Mesenchymal stem cell (in vitro differentiated cells and primary cell): ENCODE results near the gene FHIT.
A peak's percentile ranks its signal among the peaks of the same experiment; 100 is the strongest.

Experiments
- DNase-seq: peaks from one replicate; pipeline ENCODE4 v3.0.0-alpha.2; 2013
- H2AFZ ChIP-seq: one replicate; pipeline ENCODE4 v1.6.1; 2013; ENCODE audit warnings: low read depth, mild to moderate bottlenecking, control low read depth, inconsistent platforms, low read length, moderate library complexity
- H2AK5ac ChIP-seq: 2 replicates; pipeline ENCODE4 v1.6.1; 2013; ENCODE audit warnings: low read length, moderate library complexity, mild to moderate bottlenecking, inconsistent platforms; ENCODE audit not compliant: severe bottlenecking
- H2BK120ac ChIP-seq: one replicate; pipeline ENCODE4 v1.6.1; 2013; ENCODE audit warnings: low read depth, mild to moderate bottlenecking, inconsistent platforms, low read length, moderate library complexity
- H2BK12ac ChIP-seq, 2 experiments: one replicate each; pipeline ENCODE4 v1.6.1; 2013; ENCODE audit warnings: inconsistent platforms in 2 of 2, low read length in 2 of 2, mild to moderate bottlenecking in 2 of 2, moderate library complexity in 2 of 2, control low read depth in 1 of 2
- H2BK15ac ChIP-seq: one replicate; pipeline ENCODE4 v1.6.1; 2013; ENCODE audit warnings: mild to moderate bottlenecking, low read depth, inconsistent platforms; ENCODE audit not compliant: poor library complexity, severe bottlenecking
- H2BK5ac ChIP-seq: 2 replicates; pipeline ENCODE4 v1.6.1; 2013; ENCODE audit warnings: low read depth, mild to moderate bottlenecking, low read length, control low read depth, inconsistent platforms; ENCODE audit not compliant: poor library complexity, severe bottlenecking
- H3K14ac ChIP-seq, 2 experiments: one replicate each; pipeline ENCODE4 v1.6.1; 2013; ENCODE audit warnings: inconsistent platforms in 2 of 2, low read length in 2 of 2, control low read depth in 1 of 2, mild to moderate bottlenecking in 1 of 2, moderate library complexity in 1 of 2
- H3K18ac ChIP-seq, 2 experiments: one replicate each; pipeline ENCODE4 v1.6.1; 2013; ENCODE audit warnings: inconsistent platforms in 2 of 2, low read length in 2 of 2, control low read depth in 1 of 2, low read depth in 1 of 2, mild to moderate bottlenecking in 1 of 2
- H3K23ac ChIP-seq, 2 experiments: one replicate each; pipeline ENCODE4 v1.6.1; 2013; ENCODE audit warnings: inconsistent platforms in 2 of 2, low read length in 2 of 2, mild to moderate bottlenecking in 2 of 2, moderate library complexity in 2 of 2, control low read depth in 1 of 2
- H3K27ac ChIP-seq: 2 replicates; pipeline ENCODE4 v1.5.1; 2013; ENCODE audit warnings: mild to moderate bottlenecking, moderate library complexity, low read length, control low read depth, inconsistent platforms; ENCODE audit not compliant: poor library complexity, severe bottlenecking
- H3K27me3 ChIP-seq, 2 experiments: 2 replicates each; pipeline versions ENCODE4 v1.6.1 to v1.7.0; 2013; ENCODE audit warnings: low read length in 2 of 2, mild to moderate bottlenecking in 2 of 2, moderate library complexity in 2 of 2, control low read depth in 1 of 2, inconsistent platforms in 1 of 2; ENCODE audit not compliant: control insufficient read depth in 1 of 2, insufficient read depth in 1 of 2
- H3K36me3 ChIP-seq, 2 experiments: 2 replicates each; pipeline versions ENCODE4 v1.6.1 to v1.7.0; 2013; ENCODE audit warnings: low read length in 2 of 2, control low read depth in 1 of 2, inconsistent platforms in 1 of 2, low read depth in 1 of 2, mild to moderate bottlenecking in 1 of 2; ENCODE audit not compliant: insufficient read depth in 2 of 2, control insufficient read depth in 1 of 2
- H3K4ac ChIP-seq, 2 experiments: one replicate each; pipeline ENCODE4 v1.6.1; 2013; ENCODE audit warnings: inconsistent platforms in 2 of 2, low read length in 2 of 2, mild to moderate bottlenecking in 2 of 2, moderate library complexity in 2 of 2, control low read depth in 1 of 2, low read depth in 1 of 2
- H3K4me1 ChIP-seq: 2 replicates; pipeline ENCODE4 v1.6.1; 2013; ENCODE audit warnings: low read depth, low read length, control low read depth; ENCODE audit not compliant: control insufficient read depth, insufficient read depth
- H3K4me2 ChIP-seq: 2 replicates; pipeline ENCODE4 v1.6.1; 2013; ENCODE audit warnings: low read length, mild to moderate bottlenecking, inconsistent platforms; ENCODE audit not compliant: poor library complexity, severe bottlenecking
- H3K4me3 ChIP-seq, 2 experiments: 2 replicates each; pipeline versions ENCODE4 v1.5.1 to v1.7.0; 2013; ENCODE audit warnings: low read length in 2 of 2, mild to moderate bottlenecking in 2 of 2, control low read depth in 1 of 2, low read depth in 1 of 2; ENCODE audit not compliant: insufficient read depth in 1 of 2
- H3K79me1 ChIP-seq: replicated peaks from 2 replicates; pipeline ENCODE4 v1.6.1; 2013; ENCODE audit warnings: mild to moderate bottlenecking, control low read depth, low read length, inconsistent platforms; ENCODE audit not compliant: poor library complexity, severe bottlenecking
- H3K9ac ChIP-seq: 2 replicates; pipeline ENCODE4 v1.7.0; 2013; ENCODE audit warnings: mild to moderate bottlenecking, low read length, moderate library complexity
- H3K9me3 ChIP-seq: 2 replicates; pipeline ENCODE4 v1.7.0; 2013; ENCODE audit warnings: mild to moderate bottlenecking, low read length; ENCODE audit not compliant: control insufficient read depth
- H4K8ac ChIP-seq: one replicate; pipeline ENCODE4 v1.6.1; 2013; ENCODE audit warnings: inconsistent platforms, mild to moderate bottlenecking, low read length, moderate library complexity
- H4K91ac ChIP-seq: one replicate; pipeline ENCODE4 v1.6.1; 2013; ENCODE audit warnings: mild to moderate bottlenecking, low read length, inconsistent platforms
- WGBS: methylation state at CpG from one replicate; pipeline ENCODE4 v1.1.7; 2013; ENCODE audit warnings: mixed read lengths; 5-methylcytosine and 5-hydroxymethylcytosine counted together

The FHIT gene

GRCh38 chr3:60045686-60046085 lies 1205.6 kb downstream of the FHIT start:
- Histone ChIP-seq H3K4me1 (no peaks in the 10 kb centered on the region), H3K14ac (no peak overlapping the region), H2BK12ac (no peak overlapping the region), H3K4me3 (no peak overlapping the region), H3K9ac (no peak overlapping the region), H2AK5ac (no peak overlapping the region), H3K36me3 (no peaks in the 10 kb centered on the region), H3K23ac (no peak overlapping the region), H3K4me2 (no peak overlapping the region), H2BK5ac (no peak overlapping the region), H3K4ac (no peak overlapping the region), H3K9me3 (peaks cover 6% of the 10 kb centered on the region), H2BK15ac (no peak overlapping the region), H4K91ac (no peak overlapping the region), H3K27ac (no peak overlapping the region), H3K79me1 (no peaks in the 10 kb centered on the region), H2BK120ac (no peak overlapping the region), H3K18ac (no peak overlapping the region), H4K8ac (no peak overlapping the region), H3K27me3 (no peaks in the 10 kb centered on the region), H2AFZ (no peak overlapping the region)
- no CpG with 5 or more reads among the region's 1 CpG for WGBS
- no peak for DNase-seq

- Histone ChIP-seq H3K27ac (no peak overlapping the region), H3K18ac (no peak overlapping the region), H4K8ac (no peak overlapping the region), H2BK120ac (no peak overlapping the region), H2BK15ac (no peak overlapping the region), H3K4me1 (no peaks in the 10 kb centered on the region), H2BK5ac (no peak overlapping the region), H2AFZ (peak overlapping the region; percentile 27), H3K79me1 (no peaks in the 10 kb centered on the region), H2AK5ac (no peak overlapping the region), H3K14ac (no peak overlapping the region), H4K91ac (no peak overlapping the region), H3K4me3 (no peak overlapping the region), H3K9ac (no peak overlapping the region), H3K4me2 (no peak overlapping the region), H2BK12ac (no peak overlapping the region), H3K36me3 (no peaks in the 10 kb centered on the region), H3K27me3 (no peaks in the 10 kb centered on the region), H3K23ac (no peak overlapping the region), H3K4ac (no peak overlapping the region), H3K9me3 (no peaks in the 10 kb centered on the region)
- WGBS: 96% methylated on average over 6 of the region's 7 CpGs
- DNase-seq: no peak
Observed at GRCh38 chr3:60036803-60037202, 1214.4 kb downstream of the FHIT start.

GRCh38 chr3:60033901-60034453 lies 1217.3 kb downstream of the FHIT start:
- no peaks in the 10 kb centered on the region for H3K9me3 ChIP-seq
- no peaks in the 10 kb centered on the region for H3K36me3 ChIP-seq
- WGBS: 100% methylated on average over 2 of the region's 3 CpGs
- no peak overlapping the region for H4K8ac ChIP-seq
- H2AFZ ChIP-seq: no peak overlapping the region
- no peak overlapping the region for H3K14ac ChIP-seq
- H3K9ac ChIP-seq: no peak overlapping the region
- H2BK12ac ChIP-seq: no peak overlapping the region
- H3K23ac ChIP-seq: no peak overlapping the region
- no peak overlapping the region for H2BK5ac ChIP-seq
- no peaks in the 10 kb centered on the region for H3K79me1 ChIP-seq
- no peaks in the 10 kb centered on the region for H3K27me3 ChIP-seq
- H4K91ac ChIP-seq: no peak overlapping the region
- H2BK120ac ChIP-seq: no peak overlapping the region
- H3K18ac ChIP-seq: no peak overlapping the region
- H3K4me1 ChIP-seq: no peaks in the 10 kb centered on the region
- H3K4me3 ChIP-seq: no peak overlapping the region
- no peak overlapping the region for H3K4me2 ChIP-seq
- no peak for DNase-seq
- H2BK15ac ChIP-seq: no peak overlapping the region
- no peak overlapping the region for H3K4ac ChIP-seq
- no peak overlapping the region for H2AK5ac ChIP-seq
- no peak overlapping the region for H3K27ac ChIP-seq

GRCh38 chr3:60030982-60031381 lies 1220.3 kb downstream of the FHIT start:
- Histone ChIP-seq H4K8ac (no peak overlapping the region), H2BK120ac (no peak overlapping the region), H2BK15ac (no peak overlapping the region), H2AFZ (no peak overlapping the region), H3K4me3 (no peak overlapping the region), H3K9me3 (no peaks in the 10 kb centered on the region), H3K27ac (no peak overlapping the region), H3K18ac (no peak overlapping the region), H3K4me1 (no peaks in the 10 kb centered on the region), H3K36me3 (no peaks in the 10 kb centered on the region), H4K91ac (no peak overlapping the region), H3K4ac (no peak overlapping the region), H2AK5ac (no peak overlapping the region), H2BK12ac (no peak overlapping the region), H3K9ac (no peak overlapping the region), H3K79me1 (no peaks in the 10 kb centered on the region), H2BK5ac (no peak overlapping the region), H3K4me2 (no peak overlapping the region), H3K23ac (no peak overlapping the region), H3K27me3 (no peaks in the 10 kb centered on the region), H3K14ac (no peak overlapping the region)
- WGBS: 85% methylated on average over 1 of the region's 1 CpG
- DNase-seq: no peak
